ENCODE results near the gene ZNF484. TPM values are rescaled to one million over a fixed set of nuclear protein-coding genes. Genes with fewer than 3 reads are reported as not detected.

Gene ZNF484
- total and polyA plus RNA-seq, 2 donors (not counting 3 experiments of a cell fraction or from before 2014, with no cell fraction given) = 0.88 to 7.2 TPM

- H3K9me1 ChIP-seq (replicated peaks; ENCODE audit: control insufficient read depth, extremely low read depth, insufficient read depth, low read length) = no peaks in the 10 kb centered on the region
- no peaks in the 10 kb centered on the region for H3K9me3 ChIP-seq (replicated peaks; ENCODE audit: control insufficient read depth, insufficient read depth, low read length)
- POLR2A ChIA-PET = no interaction called here
- CTCF ChIA-PET = no interaction called here
- dilution Hi-C loops (cut with MboI; ENCODE audit: extremely low pct_ligation_motif_present, low sequenced_read_pairs) (no loop called here), intact Hi-C loops (cut with micrococcal nuclease) (no loop called here)
- FAIRE-seq (no peak), DNase-seq (ENCODE audit: low read depth, low spot score) (no peak)
- H3K9ac ChIP-seq (replicated peaks; ENCODE audit: extremely low read depth, insufficient read depth, low read length) = no peak overlapping the region
- BruUV-seq (replicated peaks) = no TSS peak
- no peak overlapping the region for H2AFZ ChIP-seq (ENCODE audit: low read depth, low read length)
- H3K4me1 ChIP-seq (ENCODE audit: control insufficient read depth, extremely low read depth, insufficient read depth, low read length) = peaks cover 3% of the 10 kb centered on the region
- H3K27me3 ChIP-seq (ENCODE audit: control insufficient read depth in 2 of 2, insufficient read depth in 2 of 2, low read length in 2 of 2) = peaks cover 47 to 50% of the 10 kb centered on the region in 2 experiments
- H3K4me2 ChIP-seq (ENCODE audit: insufficient read depth, low read length) = no peak overlapping the region
- H3K36me3 ChIP-seq (ENCODE audit: control insufficient read depth in 2 of 2, extremely low read depth in 1 of 2, insufficient read depth in 2 of 2, low read length in 2 of 2) = no peaks in the 10 kb centered on the region
- H3K27ac ChIP-seq (ENCODE audit: insufficient read depth, low read depth, low read length) = no peak overlapping the region
- H3K4me3 ChIP-seq (replicated peaks in 1 of 3; ENCODE audit: insufficient read depth in 1 of 3, low read depth in 1 of 3, low read length in 3 of 3) = no peak overlapping the region
- TF ChIP-seq CTCF (IDR thresholded peaks at IDR 0.05; ENCODE audit: extremely low read depth in 1 of 2, insufficient read depth in 1 of 2, low read depth in 1 of 2, low read length in 2 of 2) (no peak), GATA2 (IDR thresholded peaks at IDR 0.05; ENCODE audit: insufficient read depth, insufficient read length, low read depth, low read length) (no peak), MAX (IDR thresholded peaks at IDR 0.05; ENCODE audit: insufficient read depth, insufficient read length) (no peak), EZH2 (IDR thresholded peaks at IDR 0.05; ENCODE audit: borderline replicate concordance, low read depth, low read length, severe bottlenecking) (no peak), POLR2A (IDR thresholded peaks at IDR 0.05; ENCODE audit: low read depth, low read length) (no peak), FOS (IDR thresholded peaks at IDR 0.05; ENCODE audit: borderline replicate concordance, insufficient read depth, low read length) (no peak), MYC (IDR thresholded peaks at IDR 0.05; ENCODE audit: low read depth, low read length) (no peak), JUN (IDR thresholded peaks at IDR 0.05; ENCODE audit: borderline replicate concordance, insufficient read depth, insufficient read length, low read depth) (no peak), POLR2AphosphoS5 (IDR thresholded peaks at IDR 0.05; ENCODE audit: insufficient read depth, low read depth, low read length) (no peak)
- H3K79me2 ChIP-seq (ENCODE audit: control insufficient read depth, insufficient read depth, low read length) = no peaks in the 10 kb centered on the region
- no peaks in the 10 kb centered on the region for H4K20me1 ChIP-seq (replicated peaks; ENCODE audit: control insufficient read depth, extremely low read depth, insufficient read depth, low read length)
Measured at GRCh38 chr9:92804727-92805126, 73.1 kb downstream of the ZNF484 start.
